ENCODE data around the gene LKAAEAR1.

Gene LKAAEAR1

GRCh38 chr20:64050261-64051032 lies 33.8 kb downstream of the LKAAEAR1 start:
- no peak for DNase-seq (ENCODE audit: low spot score)

- DNase-seq (ENCODE audit: low spot score), result no peak
Observed at GRCh38 chr20:64049878-64050260, 34.3 kb downstream of the LKAAEAR1 start.

GRCh38 chr20:64049060-64049877 lies 34.9 kb downstream of the LKAAEAR1 start, which contains the start of gene SOX18:
SOX18 (minus strand) TSS chr20:64049639; CDS start chr20:64049516, 123 bp downstream.
- no peak for DNase-seq (ENCODE audit: low spot score)

DNA sequence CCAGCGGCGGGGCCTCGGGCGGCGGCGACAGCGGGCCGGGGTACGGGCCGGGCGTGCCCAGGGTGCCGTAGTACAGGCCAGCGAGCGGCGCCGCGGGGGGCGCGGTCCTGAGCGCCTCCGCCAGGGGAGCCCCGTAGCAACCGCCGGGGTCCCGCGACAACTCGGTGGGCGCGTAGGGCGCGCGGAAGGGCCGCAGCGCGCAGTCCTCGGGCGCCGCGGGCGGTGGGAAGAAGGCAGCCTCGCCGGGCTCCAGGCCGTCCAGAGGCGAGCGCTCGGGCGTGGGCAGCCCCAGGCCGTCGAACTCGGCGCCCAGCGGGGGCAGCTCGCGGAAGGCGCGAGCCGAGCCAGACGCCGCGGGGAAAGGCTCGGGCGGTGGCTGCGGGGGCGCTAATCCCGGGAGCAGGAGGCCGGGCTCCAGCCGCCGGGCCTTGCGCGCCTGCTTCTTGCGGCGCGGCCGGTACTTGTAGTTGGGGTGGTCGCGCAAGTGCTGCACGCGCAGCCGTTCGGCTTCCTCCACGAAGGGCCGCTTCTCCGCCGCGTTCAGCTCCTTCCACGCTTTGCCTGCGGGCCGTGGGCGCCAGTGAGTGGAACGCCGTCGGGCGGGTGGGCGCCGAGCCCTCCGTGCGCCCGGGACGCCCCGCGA lies 35.7 kb downstream of the LKAAEAR1 start:
- no peak for DNase-seq (ENCODE audit: low spot score)

GRCh38 chr20:64047968-64048401 lies 36.2 kb downstream of the LKAAEAR1 start:
- DNase-seq (ENCODE audit: low spot score), result no peak

GRCh38 chr20:64047046-64047389 lies 37.2 kb downstream of the LKAAEAR1 start:
- no peak for DNase-seq (ENCODE audit: low spot score)

DNA sequence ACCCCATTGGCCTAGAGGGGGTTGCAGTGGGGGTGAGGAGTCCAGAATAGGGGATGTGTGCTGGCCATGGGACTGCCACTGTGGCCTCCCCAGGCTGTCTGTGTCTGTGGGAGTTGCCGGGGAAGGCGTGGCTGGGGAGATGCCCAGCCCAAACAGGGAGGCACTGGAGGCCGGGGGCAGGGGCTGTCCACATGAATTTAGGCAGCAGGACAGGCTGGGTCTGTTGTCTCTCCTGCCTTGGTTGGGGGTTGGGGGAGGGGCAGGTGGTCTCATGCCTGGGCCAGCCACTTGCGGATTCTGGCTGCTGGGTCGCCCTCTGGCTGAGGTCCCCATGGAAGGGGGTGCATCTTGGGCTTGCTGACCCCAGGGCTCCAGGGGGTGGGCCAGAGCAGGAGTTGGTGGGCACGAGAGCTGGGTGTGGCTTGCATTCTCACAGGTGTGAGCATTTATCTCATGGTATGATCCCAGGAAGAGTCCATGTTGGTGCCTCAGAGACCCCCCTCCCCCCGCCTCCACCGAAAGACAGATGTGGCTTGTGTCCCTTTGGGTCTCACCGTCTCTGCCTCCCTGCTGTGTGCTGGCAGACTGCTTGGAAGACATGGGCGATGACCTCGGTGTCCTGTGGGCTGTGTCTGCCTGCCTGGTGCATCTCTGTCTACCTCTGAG lies 38.7 kb downstream of the LKAAEAR1 start:
- DNase-seq (ENCODE audit: low spot score), result no peak

DNA sequence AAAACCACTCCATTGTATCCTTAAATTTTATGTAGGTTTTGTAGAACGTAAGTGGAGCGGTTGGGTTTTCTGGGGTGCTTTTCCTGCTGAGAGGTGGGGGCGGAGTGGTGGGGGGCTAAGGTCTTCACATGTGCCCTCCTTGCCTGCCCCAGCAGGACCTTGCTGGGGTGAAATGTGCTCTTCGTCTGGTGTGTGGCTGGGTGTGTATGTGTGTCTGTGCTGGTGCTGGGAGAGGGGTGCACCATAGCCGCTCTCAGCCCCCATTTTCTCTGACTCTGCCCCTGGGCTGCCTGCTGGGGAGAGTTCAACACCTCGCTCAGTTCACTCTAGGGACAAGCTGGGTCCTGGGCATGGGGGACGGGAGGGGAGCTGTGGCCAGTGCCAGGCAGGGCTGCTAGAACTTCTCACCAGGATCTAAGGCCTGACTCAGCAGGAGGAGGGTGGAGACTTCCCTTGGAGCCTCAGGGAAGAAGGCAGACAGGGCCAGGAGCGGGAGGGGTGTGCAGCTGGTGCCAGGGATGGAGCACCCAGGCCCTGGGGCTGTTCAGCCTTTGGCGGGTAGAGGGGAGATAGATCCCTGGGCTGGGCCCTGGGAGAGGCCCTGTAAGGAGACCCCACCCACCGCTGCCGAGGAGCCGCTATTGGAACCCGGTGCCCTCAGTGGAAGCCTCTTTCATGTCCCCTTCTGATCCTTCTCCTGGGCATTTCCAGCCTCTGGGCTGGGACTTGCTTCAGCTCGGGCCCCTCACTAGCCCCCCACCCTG lies 39.5 kb downstream of the LKAAEAR1 start:
- DNase-seq (ENCODE audit: low spot score), result no peak

DNA sequence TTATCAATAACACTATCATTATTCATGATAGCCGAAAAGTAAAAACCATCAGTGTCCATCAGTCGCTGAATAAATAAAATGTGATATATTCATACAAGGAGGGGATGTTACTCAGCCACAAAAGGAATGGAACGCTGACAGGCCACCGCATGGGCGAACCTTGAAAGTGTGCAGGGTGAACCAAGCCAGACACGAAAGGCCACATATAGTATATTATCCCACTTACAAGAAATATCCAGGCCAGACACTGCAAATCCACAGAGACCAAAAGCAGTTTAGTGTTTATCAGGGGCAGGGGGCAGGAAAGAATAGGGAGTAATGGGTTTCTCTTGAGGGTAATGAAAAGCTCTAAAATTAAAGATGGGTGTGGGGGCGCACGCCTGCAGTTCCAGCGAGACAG lies 40.4 kb downstream of the LKAAEAR1 start:
- no peak for DNase-seq (ENCODE audit: low spot score)

DNA sequence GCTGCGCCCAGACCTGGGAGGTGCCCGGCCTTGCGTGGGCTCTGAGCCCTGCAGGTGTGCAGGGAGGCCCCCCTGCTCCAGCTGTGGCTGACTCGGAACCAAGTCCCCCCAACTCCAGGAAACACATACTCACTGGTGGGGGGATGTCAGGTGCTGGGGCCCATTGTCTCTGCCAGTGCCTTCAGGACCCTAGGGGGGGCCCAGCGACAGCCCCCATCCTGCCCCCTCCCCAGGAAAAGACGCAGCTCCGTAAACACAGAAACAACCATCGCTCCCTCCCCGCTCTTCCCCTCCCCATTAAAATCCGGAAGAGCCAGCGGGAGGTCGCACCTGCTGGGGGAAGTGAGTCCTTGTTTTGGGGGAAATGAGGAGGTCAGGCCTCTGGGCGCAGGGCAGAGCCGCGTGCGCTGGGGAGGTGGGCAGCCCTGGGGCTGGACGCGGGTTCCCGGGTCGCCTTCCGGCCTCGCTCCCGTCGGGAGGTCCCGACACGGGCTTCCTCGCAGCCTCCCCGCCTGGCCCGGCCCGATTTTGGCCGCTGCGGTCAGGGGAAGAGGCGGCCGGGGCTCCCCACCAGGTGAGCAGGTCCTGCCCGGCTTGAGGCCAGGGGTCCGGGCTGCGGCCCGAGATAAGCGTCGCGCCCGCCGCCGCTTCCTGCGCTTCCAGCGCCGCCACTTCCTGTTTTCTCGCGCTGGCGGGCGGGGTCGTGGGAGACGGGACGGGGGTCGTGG lies 42.0 kb downstream of the LKAAEAR1 start:
- DNase-seq (ENCODE audit: low spot score), result no peak

DNA sequence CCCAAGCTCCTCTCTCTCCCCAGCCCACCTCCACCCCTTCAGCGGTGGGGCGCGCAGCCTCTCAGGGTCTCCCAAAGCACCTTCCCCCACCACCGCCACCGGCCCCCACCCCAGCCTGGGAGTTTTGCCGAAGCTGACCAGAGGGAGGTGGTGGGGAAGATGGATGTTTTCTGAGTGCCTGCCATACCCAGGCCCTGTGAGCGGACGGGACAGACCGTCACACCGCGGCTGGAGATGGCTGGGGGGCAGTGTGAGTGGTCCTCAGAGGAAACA lies 42.5 kb downstream of the LKAAEAR1 start:
- DNase-seq (ENCODE audit: low spot score), result no peak

DNA sequence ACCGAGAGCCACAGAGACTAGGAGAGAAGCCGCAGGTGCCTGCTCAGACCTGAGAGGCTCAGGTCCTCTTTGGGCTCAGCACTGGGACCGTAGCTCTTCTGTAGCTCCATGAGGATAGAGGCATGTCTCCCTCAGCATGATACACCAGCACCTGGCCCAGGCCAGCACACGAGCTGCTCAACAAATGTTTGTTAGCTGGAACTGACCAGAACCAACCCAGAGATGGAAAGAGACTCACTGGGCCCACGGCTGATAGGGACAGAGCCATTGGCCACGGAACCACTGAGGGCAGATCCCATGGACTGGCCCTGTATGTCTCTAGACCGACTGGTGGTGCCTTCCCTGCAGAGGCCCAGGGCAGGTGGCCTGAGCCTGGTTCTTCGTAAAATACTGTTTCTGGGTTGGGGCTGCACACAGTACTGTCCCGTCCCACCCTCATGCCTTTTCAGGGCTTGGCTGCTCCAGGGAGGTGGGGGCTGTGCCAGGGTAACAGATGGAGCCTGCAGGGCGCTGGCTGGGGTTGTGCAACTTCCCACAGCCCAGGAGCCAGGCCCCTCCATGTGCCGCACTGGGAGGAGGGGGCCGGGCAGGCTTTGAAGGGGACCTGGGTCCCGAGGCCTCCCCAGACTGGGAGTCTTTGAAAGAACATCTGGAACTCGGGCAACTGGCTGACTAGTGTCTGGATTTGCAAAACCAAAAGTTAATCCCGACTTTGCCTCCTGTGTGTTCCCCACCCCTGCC lies 43.0 kb downstream of the LKAAEAR1 start:
- DNase-seq (ENCODE audit: low spot score), result no peak

GRCh38 chr20:64040231-64041039 lies 43.8 kb downstream of the LKAAEAR1 start:
- DNase-seq (ENCODE audit: low spot score), result no peak

DNA sequence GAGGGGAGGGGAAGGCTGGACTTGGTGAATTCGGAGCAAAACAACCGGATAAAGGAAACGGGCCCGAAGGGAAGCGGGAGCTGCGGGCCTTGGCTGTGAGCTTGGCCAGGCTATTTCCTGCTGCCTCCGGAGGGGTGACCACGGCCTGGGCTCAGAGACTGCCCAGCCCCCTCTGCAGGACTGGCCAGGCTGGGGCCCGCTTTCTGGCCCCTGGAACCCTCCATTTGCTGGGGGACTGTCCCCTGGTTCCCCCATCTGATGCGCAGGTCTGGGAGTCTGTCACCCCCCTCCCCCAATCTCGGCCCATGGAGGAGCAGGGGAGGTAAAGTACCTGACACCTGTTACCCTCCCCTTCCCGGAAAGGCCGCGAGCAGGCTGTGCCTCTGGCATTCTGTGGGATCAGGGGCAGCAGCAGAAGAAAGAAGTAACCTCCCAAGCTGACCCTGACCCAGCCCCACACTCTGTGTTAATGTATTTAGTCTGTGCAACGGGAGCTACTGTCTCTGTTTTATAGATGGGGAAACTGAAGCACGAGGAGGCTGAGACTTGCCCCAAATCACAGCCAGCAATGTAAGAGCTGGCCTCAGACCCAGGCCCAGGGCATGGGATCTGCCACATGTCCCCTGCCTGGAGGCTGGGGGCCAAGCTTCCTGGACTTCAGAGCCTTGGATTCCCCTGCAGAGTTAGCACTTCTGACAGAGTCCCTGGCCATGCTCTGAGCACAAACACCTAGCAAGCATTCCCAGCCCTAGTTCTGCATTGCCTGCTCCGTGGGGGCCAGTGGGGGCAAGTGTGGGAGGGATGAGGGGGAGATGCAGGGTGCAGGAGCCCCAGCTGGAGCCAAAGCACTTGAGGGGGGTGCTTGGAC lies 44.7 kb downstream of the LKAAEAR1 start:
- DNase-seq (ENCODE audit: low spot score), result no peak

DNA sequence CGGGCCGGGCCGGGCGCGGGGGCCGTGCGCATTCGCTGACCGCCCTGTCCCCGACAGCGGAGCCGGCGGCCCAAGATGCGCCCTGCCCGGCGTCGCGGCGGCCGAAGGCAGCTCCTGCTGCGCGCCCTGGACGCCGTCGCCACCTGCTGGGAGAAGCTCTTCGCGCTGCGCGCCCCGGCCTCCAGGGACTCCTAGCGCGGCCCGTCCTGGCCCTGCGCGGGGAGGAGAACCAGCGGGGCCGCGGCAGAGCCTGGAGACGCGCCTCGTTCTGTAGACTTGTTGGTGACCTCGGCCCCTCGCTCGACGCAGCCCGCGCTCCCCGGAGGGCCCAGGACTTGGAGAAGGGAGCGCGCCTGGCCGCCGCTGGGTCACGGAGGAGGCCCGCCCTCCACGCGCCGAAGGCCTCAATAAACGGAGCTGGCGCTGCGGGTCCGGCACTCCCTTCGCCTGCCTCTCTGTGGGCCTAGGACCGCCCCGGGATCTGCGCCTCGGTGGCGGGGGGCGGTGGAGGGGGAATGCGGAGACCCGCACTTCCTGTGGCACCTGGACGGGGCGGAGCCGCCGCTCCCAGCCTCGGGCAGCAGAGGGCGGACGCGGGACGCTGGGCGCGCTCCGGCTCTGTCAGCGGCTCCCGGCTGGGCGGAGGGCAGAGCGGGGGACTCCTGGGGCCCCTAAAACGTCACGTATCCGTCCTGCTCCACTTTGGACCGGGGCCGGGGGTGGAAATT lies 45.5 kb downstream of the LKAAEAR1 start:
- no peak for DNase-seq (ENCODE audit: low spot score)

DNA sequence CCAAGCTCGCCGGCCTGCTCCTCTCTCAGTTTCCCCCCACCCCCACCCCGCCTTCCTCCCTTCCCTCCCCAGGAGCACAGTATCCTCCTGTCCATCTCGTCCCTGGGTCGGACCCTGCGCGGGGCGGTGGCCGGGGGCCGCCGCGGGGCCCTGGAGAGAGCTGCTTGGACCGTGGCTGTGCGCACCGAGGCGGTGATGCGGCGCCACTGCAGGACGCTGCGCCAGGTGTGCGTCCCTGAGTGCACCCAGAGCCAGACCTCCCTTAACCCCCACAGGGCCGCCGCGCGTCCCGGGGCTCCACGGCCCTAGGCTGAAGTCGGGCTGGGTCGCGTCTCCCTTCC lies 46.0 kb downstream of the LKAAEAR1 start:
- DNase-seq (ENCODE audit: low spot score), result no peak

- DNase-seq (ENCODE audit: low spot score), result no peak
Observed at GRCh38 chr20:64037498-64038213, 46.5 kb downstream of the LKAAEAR1 start.

GRCh38 chr20:64037199-64037497 lies 47.0 kb downstream of the LKAAEAR1 start:
- DNase-seq (ENCODE audit: low spot score), result no peak
